Vagina (tissue), 2 donors: ENCODE results near the gene PTPRM. TPM values are rescaled to one million over a fixed set of nuclear protein-coding genes. Genes with fewer than 3 reads are reported as not detected.

Experiments used
- DNase-seq, 2 donors: peaks; one replicate each; pipeline ENCODE4 v3.0.0-alpha.2; 2017; ENCODE audit errors: extremely low spot score in 2 of 2
- H3K27ac ChIP-seq: fragments of 200-600 bp; sonication (generic); one replicate; pipeline ENCODE4 v1.5.1; 2019
- H3K27me3 ChIP-seq: fragments of 200-600 bp; sonication (generic); one replicate; pipeline ENCODE4 v1.5.1; 2019
- H3K36me3 ChIP-seq, 2 donors: fragments of 200-600 bp; sonication (generic); one replicate each; pipeline ENCODE4 v1.5.1; 2017 to 2019
- H3K4me1 ChIP-seq: fragments of 200-600 bp; sonication (generic); one replicate; pipeline ENCODE4 v1.5.1; 2019
- H3K4me3 ChIP-seq, 2 donors: fragments of 200-600 bp; sonication (generic); 1 replicate in 1 of 2; 2 replicates in 1 of 2; pipeline ENCODE4 v1.5.1; 2016 to 2019
- H3K9me3 ChIP-seq: fragments of 200-600 bp; sonication (generic); one replicate; pipeline ENCODE4 v1.5.1; 2019
- CTCF ChIP-seq, 3 experiments: fragments of 450-650 bp in 2 of 3; fragments of 200-600 bp in 1 of 3; sonication (generic) in 1 of 3; IDR thresholded peaks; one replicate each; pipeline ENCODE4 v1.5.1; 2017 to 2019; ENCODE audit warnings: antibody characterized with exemption in 3 of 3, mild to moderate bottlenecking in 2 of 3, moderate library complexity in 2 of 3
- POLR2A ChIP-seq, 2 donors: fragments of 450-650 bp; IDR thresholded peaks; one replicate each; pipeline ENCODE4 v1.6.1; 2017; ENCODE audit warnings: antibody characterized with exemption in 2 of 2, mild to moderate bottlenecking in 2 of 2, moderate library complexity in 2 of 2
- POLR2AphosphoS5 ChIP-seq, 2 donors: sonication (generic); formaldehyde crosslinking; IDR thresholded peaks; one replicate each; pipeline ENCODE4 v1.9.0; 2017; ENCODE audit warnings: antibody characterized with exemption in 2 of 2, mild to moderate bottlenecking in 2 of 2, low read depth in 1 of 2; ENCODE audit not compliant: insufficient read depth in 1 of 2
- intact Hi-C: fragments of 100-400 bp; cut with DNase I; formaldehyde crosslinking; loops from one replicate; pipeline ENCODE4 v1.15.1; 2023
- total RNA-seq: library from RNA; depleted of rRNA; stranded (reverse); fragments of >200 nt; gene quantifications from one replicate; pipeline ENCODE4 v1.2.3, GENCODE V29; 2016

The PTPRM gene
- total RNA-seq, 1 donor from 2014 or later = 60.2 TPM

GRCh38 chr18:8260319-8260718, 693.2 kb downstream of the PTPRM start:
- Histone ChIP-seq H3K4me3 (no peak overlapping the region), H3K27me3 (no peaks in the 10 kb centered on the region), H3K4me1 (no peaks in the 10 kb centered on the region), H3K27ac (no peak overlapping the region), H3K36me3 (no peaks in the 10 kb centered on the region), H3K9me3 (no peaks in the 10 kb centered on the region)
- intact Hi-C loops = no loop called here
- no peak for TF ChIP-seq POLR2AphosphoS5 (IDR thresholded peaks at IDR 0.05; ENCODE audit: insufficient read depth in 1 of 2, low read depth in 1 of 2)
- no peak for TF ChIP-seq CTCF (IDR thresholded peaks at IDR 0.05)
- TF ChIP-seq POLR2A (IDR thresholded peaks at IDR 0.05) = no peak
- DNase-seq = no peak

GRCh38 chr18:8260827-8261226, 693.7 kb downstream of the PTPRM start:
- TF ChIP-seq CTCF (IDR thresholded peaks at IDR 0.05) (no peak), POLR2AphosphoS5 (IDR thresholded peaks at IDR 0.05; ENCODE audit: insufficient read depth in 1 of 2, low read depth in 1 of 2) (no peak), POLR2A (IDR thresholded peaks at IDR 0.05) (no peak)
- no peaks in the 10 kb centered on the region for H3K4me1 ChIP-seq
- intact Hi-C loops = no loop called here
- no peak overlapping the region for H3K27ac ChIP-seq
- H3K27me3 ChIP-seq = no peaks in the 10 kb centered on the region
- DNase-seq = no peak
- H3K36me3 ChIP-seq = no peaks in the 10 kb centered on the region
- no peaks in the 10 kb centered on the region for H3K9me3 ChIP-seq
- no peak overlapping the region for H3K4me3 ChIP-seq

- DNase-seq = no peak
- no peaks in the 10 kb centered on the region for H3K9me3 ChIP-seq
- intact Hi-C loops = no loop called here
- H3K4me1 ChIP-seq = no peaks in the 10 kb centered on the region
- TF ChIP-seq CTCF (IDR thresholded peaks at IDR 0.05) (no peak), POLR2A (IDR thresholded peaks at IDR 0.05) (no peak), POLR2AphosphoS5 (IDR thresholded peaks at IDR 0.05; ENCODE audit: insufficient read depth in 1 of 2, low read depth in 1 of 2) (no peak)
- H3K4me3 ChIP-seq = no peak overlapping the region
- no peaks in the 10 kb centered on the region for H3K27me3 ChIP-seq
- no peaks in the 10 kb centered on the region for H3K36me3 ChIP-seq
- H3K27ac ChIP-seq = no peak overlapping the region
These were observed 694.6 kb downstream of the PTPRM start for GRCh38 chr18:8261651-8262091.

- H3K27ac ChIP-seq = no peak overlapping the region
- no peak for DNase-seq
- TF ChIP-seq POLR2A (IDR thresholded peaks at IDR 0.05) = no peak
These were observed 695.1 kb downstream of the PTPRM start for GRCh38 chr18:8262221-8262620.

GRCh38 chr18:8264116-8264515, 697.0 kb downstream of the PTPRM start:
- H3K4me3 ChIP-seq = no peak overlapping the region
- H3K27me3 ChIP-seq = no peaks in the 10 kb centered on the region
- no peak overlapping the region for H3K27ac ChIP-seq
- no peaks in the 10 kb centered on the region for H3K36me3 ChIP-seq
- DNase-seq = no peak
- TF ChIP-seq POLR2A (IDR thresholded peaks at IDR 0.05) = no peak
- TF ChIP-seq POLR2AphosphoS5 (IDR thresholded peaks at IDR 0.05; ENCODE audit: insufficient read depth in 1 of 2, low read depth in 1 of 2) = no peak
- TF ChIP-seq CTCF (IDR thresholded peaks at IDR 0.05) = no peak
- intact Hi-C loops = no loop called here
- no peaks in the 10 kb centered on the region for H3K9me3 ChIP-seq
- H3K4me1 ChIP-seq = no peaks in the 10 kb centered on the region

More at GRCh38 chr18:8262221-8262620, 695.1 kb downstream of the PTPRM start:
- Histone ChIP-seq H3K9me3 (no peaks in the 10 kb centered on the region), H3K4me3 (no peak overlapping the region), H3K36me3 (no peaks in the 10 kb centered on the region), H3K27me3 (no peaks in the 10 kb centered on the region), H3K4me1 (no peaks in the 10 kb centered on the region)
- intact Hi-C loops = no loop called here
